GM13976 (cell line): ENCODE measurements around the gene CERKL.

Experiments
- DNase-seq: peaks from one replicate; pipeline ENCODE4 v3.0.0; 2012; ENCODE audit warnings: low spot score
- CTCF ChIP-seq: IDR thresholded peaks from 2 replicates; pipeline ENCODE4 v1.5.1; 2012; ENCODE audit warnings: borderline replicate concordance, mild to moderate bottlenecking; ENCODE audit not compliant: insufficient read depth; ENCODE audit errors: extremely low read depth, missing control alignments, control extremely low read depth
- in situ Hi-C: fragments of 300-500 bp; cut with MboI; formaldehyde crosslinking; loops from one replicate; pipeline ENCODE4 v1.12.0; 2022; ENCODE audit warnings: low sequenced_read_pairs, mixed read lengths, inconsistent platforms; ENCODE audit not compliant: unreplicated experiment

Gene CERKL

GRCh38 chr2:181581534-181581933 is 75.4 kb downstream of the CERKL start:
- no peak for DNase-seq
- in situ Hi-C loops, result no loop called here
- TF ChIP-seq CTCF, result no peak

GRCh38 chr2:181578829-181579228 is 78.1 kb downstream of the CERKL start:
- in situ Hi-C loops, result loop anchor here (10.0 kb wide), 1 partner anchor 136 kb away; no protein-coding TSS in a partner anchor
- DNase-seq, result no peak
- no peak for TF ChIP-seq CTCF

GRCh38 chr2:181576431-181576830 is 80.5 kb downstream of the CERKL start:
- in situ Hi-C loops, result loop anchor here (10.0 kb wide), 1 partner anchor 138 kb away; no protein-coding TSS in a partner anchor
- no peak for DNase-seq
- no peak for TF ChIP-seq CTCF

GRCh38 chr2:181575650-181576025 is 81.3 kb downstream of the CERKL start:
- DNase-seq, result no peak
- TF ChIP-seq CTCF, result no peak
- in situ Hi-C loops, result loop anchor here (10.0 kb wide), 1 partner anchor 139 kb away; no protein-coding TSS in a partner anchor

GRCh38 chr2:181575024-181575649 is 81.8 kb downstream of the CERKL start:
- DNase-seq, result no peak
- in situ Hi-C loops, result loop anchor here (10.0 kb wide), 1 partner anchor 140 kb away; no protein-coding TSS in a partner anchor
- no peak for TF ChIP-seq CTCF

- in situ Hi-C loops, result loop anchor here (10.0 to 25.0 kb wide), 2 partner anchors 140 to 487 kb away; no protein-coding TSS in a partner anchor
- TF ChIP-seq CTCF, result no peak
- DNase-seq, result no peak
Observed at GRCh38 chr2:181574321-181574720, 82.6 kb downstream of the CERKL start.
